Brain (organoid and tissue), 1 donor: ENCODE results near the gene MIXL1. TPM values are rescaled to one million over a fixed set of nuclear protein-coding genes. Genes with fewer than 3 reads are reported as not detected.

Source experiments
- polyA plus RNA-seq: library from polyadenylated mRNA; stranded (reverse); fragments of 350-450 nt; fragmentation: Illumina TruSeq; extraction: RNeasy Lipid Tissue Mini Kit (QIAGEN cat#74804); gene quantifications from one replicate; pipeline ENCODE4 v1.2.3, GENCODE V29; 2015; ENCODE audit warnings: low read depth, low replicate concordance; ENCODE audit not compliant: insufficient read depth

The MIXL1 gene
- polyA plus RNA-seq, 1 donor from 2014 or later: not detected

Other genes with a start within 250 kb of the MIXL1 start
- gene SDE2, start 224.3 kb upstream of the MIXL1 start, polyA plus RNA-seq: 8.5 TPM
- gene H3-3A, start 160.9 kb upstream of the MIXL1 start, polyA plus RNA-seq: 1,542 TPM
- 13.7 TPM for gene ACBD3, start 36.9 kb upstream of the MIXL1 start, polyA plus RNA-seq
- gene LIN9, start 85.5 kb downstream of the MIXL1 start, polyA plus RNA-seq: 2.4 TPM
- gene PARP1, start 184.4 kb downstream of the MIXL1 start, polyA plus RNA-seq: 234 TPM